Measurements from ENCODE around the gene CARD6. TPM values are rescaled to one million over a fixed set of nuclear protein-coding genes. Genes with fewer than 3 reads are reported as not detected.
A peak's percentile ranks its signal among the peaks of the same experiment; 100 is the strongest.

Gene CARD6
- total and polyA plus RNA-seq, 9 of the 15 experiments (the other 6 are each of a cell fraction or from before 2014, with no cell fraction given) = 3.5 to 8.3 (median 5.9) TPM

DNA sequence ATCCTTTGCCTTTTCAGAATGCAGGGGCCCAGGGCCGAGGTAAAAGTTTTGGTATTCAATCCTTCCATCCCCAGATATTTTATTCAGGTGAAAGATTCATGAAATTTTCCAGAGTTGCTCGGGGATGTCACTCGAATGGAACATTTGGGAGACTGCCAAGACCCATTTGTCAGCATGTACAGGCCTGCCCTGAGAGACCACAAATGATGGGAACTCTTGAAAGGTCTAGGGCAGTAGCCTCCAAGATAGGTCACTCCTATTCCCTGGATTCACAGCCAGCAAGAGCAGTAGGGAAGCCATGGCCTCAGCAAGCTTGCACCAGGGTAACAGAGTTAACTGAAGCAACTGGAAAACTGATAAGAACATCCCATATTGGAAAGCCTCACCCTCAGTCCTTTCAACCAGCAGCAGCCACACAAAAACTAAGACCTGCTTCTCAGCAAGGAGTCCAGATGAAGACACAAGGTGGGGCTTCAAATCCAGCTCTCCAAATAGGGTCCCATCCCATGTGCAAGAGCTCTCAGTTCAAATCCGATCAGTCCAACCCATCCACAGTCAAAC is 12.5 kb downstream of the CARD6 start:
- Histone ChIP-seq H3K9me3 (replicated peaks; ENCODE audit: control insufficient read depth, insufficient read depth, low read depth, low read length) (no peaks in the 10 kb centered on the region), H4K20me1 (replicated peaks; ENCODE audit: control insufficient read depth, insufficient read depth, low read length) (no peaks in the 10 kb centered on the region), H3K79me2 (ENCODE audit: control insufficient read depth, insufficient read depth, low read length) (no peaks in the 10 kb centered on the region), H3K9ac (ENCODE audit: insufficient read depth in 1 of 2, low read depth in 2 of 2, low read length in 2 of 2) (no peak overlapping the region; a peak in 1 of 4 replicates), H3K27ac (ENCODE audit: extremely low read depth, low read depth, low read length) (no peak overlapping the region), H3K4me2 (ENCODE audit: insufficient read depth, low read length) (no peak overlapping the region), H3K27me3 (ENCODE audit: control insufficient read depth in 2 of 2, insufficient read depth in 2 of 2, low read length in 2 of 2) (no peaks in the 10 kb centered on the region), H3K36me3 (ENCODE audit: control insufficient read depth, insufficient read depth, low read length) (no peaks in the 10 kb centered on the region), H3K4me1 (replicated peaks in 1 of 2; ENCODE audit: control insufficient read depth in 2 of 2, insufficient read depth in 2 of 2, low read length in 2 of 2) (peaks cover 6 to 8% of the 10 kb centered on the region in 2 experiments; a peak in 2 of 5 replicates), H3K4me3 (no peak overlapping the region), H3K9me1 (ENCODE audit: control insufficient read depth, insufficient read depth, low read length) (no peaks in the 10 kb centered on the region), H2AFZ (ENCODE audit: low read depth, low read length) (no peak overlapping the region)
- ATAC-seq (peak; percentile 61), FAIRE-seq (peak; percentile 19), DNase-seq (ENCODE audit: extremely low read depth in 1 of 4, low spot score in 3 of 4) (peak in 2 of 4 experiments; percentile 27 to 37)
- intact Hi-C loops (cut with micrococcal nuclease) = no loop called here
- in situ Hi-C loops (cut with MboI) = no loop called here
- BruUV-seq (replicated peaks) = TSS peak; percentile 30
- ChIA-PET CTCF (ENCODE audit: low intra/inter-chr PET ratio) (no interaction called here), POLR2A (interaction anchor here (0.5 to 1.7 kb wide), 5 partner anchors 10 to 29 kb away, joined by 3 to 8 read pairs (median 6); partner anchors contain the start of gene CARD6)
- 26% methylated on average over 4 of the region's 4 CpGs for WGBS (ENCODE audit: insufficient coverage, low coverage, missing lambda C conversion rate)
- no peak for TF ChIP-seq BACH1 (tag; IDR thresholded peaks at IDR 0.05)
- TF ChIP-seq ZNF707 (CRISPR knock-in tag; conservative IDR thresholded peaks at IDR 0.05) = no peak
- TF ChIP-seq, protein P1, sequence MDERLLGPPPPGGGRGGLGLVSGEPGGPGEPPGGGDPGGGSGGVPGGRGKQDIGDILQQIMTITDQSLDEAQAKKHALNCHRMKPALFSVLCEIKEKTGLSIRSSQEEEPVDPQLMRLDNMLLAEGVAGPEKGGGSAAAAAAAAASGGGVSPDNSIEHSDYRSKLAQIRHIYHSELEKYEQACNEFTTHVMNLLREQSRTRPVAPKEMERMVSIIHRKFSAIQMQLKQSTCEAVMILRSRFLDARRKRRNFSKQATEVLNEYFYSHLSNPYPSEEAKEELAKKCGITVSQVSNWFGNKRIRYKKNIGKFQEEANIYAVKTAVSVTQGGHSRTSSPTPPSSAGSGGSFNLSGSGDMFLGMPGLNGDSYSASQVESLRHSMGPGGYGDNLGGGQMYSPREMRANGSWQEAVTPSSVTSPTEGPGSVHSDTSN (CRISPR knock-in tag; IDR thresholded peaks at IDR 0.05; ENCODE audit: low read depth) = no peak
- TF ChIP-seq, protein P1 (tag; conservative IDR thresholded peaks at IDR 0.05; ENCODE audit: low read depth) = peak; percentile 52
- no peak for TF ChIP-seq ZNF143 (CRISPR knock-in tag; IDR thresholded peaks at IDR 0.05)
- TF ChIP-seq, protein P2, sequence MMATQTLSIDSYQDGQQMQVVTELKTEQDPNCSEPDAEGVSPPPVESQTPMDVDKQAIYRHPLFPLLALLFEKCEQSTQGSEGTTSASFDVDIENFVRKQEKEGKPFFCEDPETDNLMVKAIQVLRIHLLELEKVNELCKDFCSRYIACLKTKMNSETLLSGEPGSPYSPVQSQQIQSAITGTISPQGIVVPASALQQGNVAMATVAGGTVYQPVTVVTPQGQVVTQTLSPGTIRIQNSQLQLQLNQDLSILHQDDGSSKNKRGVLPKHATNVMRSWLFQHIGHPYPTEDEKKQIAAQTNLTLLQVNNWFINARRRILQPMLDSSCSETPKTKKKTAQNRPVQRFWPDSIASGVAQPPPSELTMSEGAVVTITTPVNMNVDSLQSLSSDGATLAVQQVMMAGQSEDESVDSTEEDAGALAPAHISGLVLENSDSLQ (IDR thresholded peaks at IDR 0.05) = peak; percentile 35; the same call in 1 of the 2 replicates
- TF ChIP-seq, protein P3, sequence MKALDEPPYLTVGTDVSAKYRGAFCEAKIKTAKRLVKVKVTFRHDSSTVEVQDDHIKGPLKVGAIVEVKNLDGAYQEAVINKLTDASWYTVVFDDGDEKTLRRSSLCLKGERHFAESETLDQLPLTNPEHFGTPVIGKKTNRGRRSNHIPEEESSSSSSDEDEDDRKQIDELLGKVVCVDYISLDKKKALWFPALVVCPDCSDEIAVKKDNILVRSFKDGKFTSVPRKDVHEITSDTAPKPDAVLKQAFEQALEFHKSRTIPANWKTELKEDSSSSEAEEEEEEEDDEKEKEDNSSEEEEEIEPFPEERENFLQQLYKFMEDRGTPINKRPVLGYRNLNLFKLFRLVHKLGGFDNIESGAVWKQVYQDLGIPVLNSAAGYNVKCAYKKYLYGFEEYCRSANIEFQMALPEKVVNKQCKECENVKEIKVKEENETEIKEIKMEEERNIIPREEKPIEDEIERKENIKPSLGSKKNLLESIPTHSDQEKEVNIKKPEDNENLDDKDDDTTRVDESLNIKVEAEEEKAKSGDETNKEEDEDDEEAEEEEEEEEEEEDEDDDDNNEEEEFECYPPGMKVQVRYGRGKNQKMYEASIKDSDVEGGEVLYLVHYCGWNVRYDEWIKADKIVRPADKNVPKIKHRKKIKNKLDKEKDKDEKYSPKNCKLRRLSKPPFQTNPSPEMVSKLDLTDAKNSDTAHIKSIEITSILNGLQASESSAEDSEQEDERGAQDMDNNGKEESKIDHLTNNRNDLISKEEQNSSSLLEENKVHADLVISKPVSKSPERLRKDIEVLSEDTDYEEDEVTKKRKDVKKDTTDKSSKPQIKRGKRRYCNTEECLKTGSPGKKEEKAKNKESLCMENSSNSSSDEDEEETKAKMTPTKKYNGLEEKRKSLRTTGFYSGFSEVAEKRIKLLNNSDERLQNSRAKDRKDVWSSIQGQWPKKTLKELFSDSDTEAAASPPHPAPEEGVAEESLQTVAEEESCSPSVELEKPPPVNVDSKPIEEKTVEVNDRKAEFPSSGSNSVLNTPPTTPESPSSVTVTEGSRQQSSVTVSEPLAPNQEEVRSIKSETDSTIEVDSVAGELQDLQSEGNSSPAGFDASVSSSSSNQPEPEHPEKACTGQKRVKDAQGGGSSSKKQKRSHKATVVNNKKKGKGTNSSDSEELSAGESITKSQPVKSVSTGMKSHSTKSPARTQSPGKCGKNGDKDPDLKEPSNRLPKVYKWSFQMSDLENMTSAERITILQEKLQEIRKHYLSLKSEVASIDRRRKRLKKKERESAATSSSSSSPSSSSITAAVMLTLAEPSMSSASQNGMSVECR (CRISPR knock-in tag; IDR thresholded peaks at IDR 0.05) = no peak
- no peak for TF ChIP-seq ZNF24 (IDR thresholded peaks at IDR 0.05)
- TF ChIP-seq NFIC (IDR thresholded peaks at IDR 0.05) = peak; percentile 78
- TF ChIP-seq HSF4 (CRISPR knock-in tag; IDR thresholded peaks at IDR 0.05; ENCODE audit: borderline replicate concordance) = no peak
- TF ChIP-seq DPF2 (IDR thresholded peaks at IDR 0.05) = no peak
- TF ChIP-seq, protein P4, sequence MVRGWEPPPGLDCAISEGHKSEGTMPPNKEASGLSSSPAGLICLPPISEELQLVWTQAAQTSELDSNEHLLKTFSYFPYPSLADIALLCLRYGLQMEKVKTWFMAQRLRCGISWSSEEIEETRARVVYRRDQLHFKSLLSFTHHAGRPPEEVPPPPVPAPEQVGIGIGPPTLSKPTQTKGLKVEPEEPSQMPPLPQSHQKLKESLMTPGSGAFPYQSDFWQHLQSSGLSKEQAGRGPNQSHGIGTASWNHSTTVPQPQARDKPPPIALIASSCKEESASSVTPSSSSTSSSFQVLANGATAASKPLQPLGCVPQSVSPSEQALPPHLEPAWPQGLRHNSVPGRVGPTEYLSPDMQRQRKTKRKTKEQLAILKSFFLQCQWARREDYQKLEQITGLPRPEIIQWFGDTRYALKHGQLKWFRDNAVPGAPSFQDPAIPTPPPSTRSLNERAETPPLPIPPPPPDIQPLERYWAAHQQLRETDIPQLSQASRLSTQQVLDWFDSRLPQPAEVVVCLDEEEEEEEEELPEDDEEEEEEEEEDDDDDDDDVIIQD (CRISPR knock-in tag; IDR thresholded peaks at IDR 0.05) = no peak
- TF ChIP-seq CTBP1 (IDR thresholded peaks at IDR 0.05; ENCODE audit: borderline replicate concordance) = 0 out of 2 replicates have a peak, but pooled peaks have one; percentile 17
